ENCODE measurements around the gene ASS1. TPM values are rescaled to one million over a fixed set of nuclear protein-coding genes. Genes with fewer than 3 reads are reported as not detected.

ASS1 gene
- total RNA-seq, 1 donor from 2014 or later = 80.1 TPM

GRCh38 chr9:130451509-130452388, 7.0 kb downstream of the ASS1 start:
- DNase-seq (ENCODE audit: low read depth) = peak; percentile 93

GRCh38 chr9:130452835-130453234, 8.1 kb downstream of the ASS1 start:
- no peak for DNase-seq (ENCODE audit: low read depth)

GRCh38 chr9:130453487-130453886, 8.7 kb downstream of the ASS1 start:
- peak; percentile 51 for DNase-seq (ENCODE audit: low read depth)

GRCh38 chr9:130454096-130454811, 9.5 kb downstream of the ASS1 start:
- no peak for DNase-seq (ENCODE audit: low read depth)

- DNase-seq (ENCODE audit: low read depth) = no peak
Measured at GRCh38 chr9:130454812-130455325, 10.1 kb downstream of the ASS1 start.

- DNase-seq (ENCODE audit: low read depth) = no peak
Measured at GRCh38 chr9:130458027-130458803, 13.5 kb downstream of the ASS1 start.

- no peak for DNase-seq (ENCODE audit: low read depth)
Measured at GRCh38 chr9:130458804-130459067, 14.0 kb downstream of the ASS1 start.

- DNase-seq (ENCODE audit: low read depth) = no peak
Measured at GRCh38 chr9:130459151-130459550, 14.4 kb downstream of the ASS1 start.

GRCh38 chr9:130459941-130460669, 15.3 kb downstream of the ASS1 start:
- no peak for DNase-seq (ENCODE audit: low read depth)

- peak; percentile 55 for DNase-seq (ENCODE audit: low read depth)
Measured at GRCh38 chr9:130461218-130461630, 16.5 kb downstream of the ASS1 start.

- no peak for DNase-seq (ENCODE audit: low read depth)
Measured at GRCh38 chr9:130461731-130462130, 17.0 kb downstream of the ASS1 start.

GRCh38 chr9:130462685-130463540, 18.2 kb downstream of the ASS1 start:
- DNase-seq (ENCODE audit: low read depth) = no peak

GRCh38 chr9:130463763-130464745, 19.3 kb downstream of the ASS1 start:
- DNase-seq (ENCODE audit: low read depth) = no peak

- peak; percentile 40 for DNase-seq (ENCODE audit: low read depth)
Measured at GRCh38 chr9:130465383-130466096, 20.8 kb downstream of the ASS1 start.

- DNase-seq (ENCODE audit: low read depth) = no peak
Measured at GRCh38 chr9:130466537-130467217, 21.9 kb downstream of the ASS1 start.

GRCh38 chr9:130467316-130467715, 22.6 kb downstream of the ASS1 start:
- no peak for DNase-seq (ENCODE audit: low read depth)

- no peak for DNase-seq (ENCODE audit: low read depth)
Measured at GRCh38 chr9:130468566-130468965, 23.8 kb downstream of the ASS1 start.

- no peak for DNase-seq (ENCODE audit: low read depth)
Measured at GRCh38 chr9:130470269-130470668, 25.5 kb downstream of the ASS1 start.

Data from myocyte (in vitro differentiated cells).